ENCODE data around the gene DGKB.
A peak's percentile ranks its signal among the peaks of the same experiment; 100 is the strongest.

DGKB gene

DNA sequence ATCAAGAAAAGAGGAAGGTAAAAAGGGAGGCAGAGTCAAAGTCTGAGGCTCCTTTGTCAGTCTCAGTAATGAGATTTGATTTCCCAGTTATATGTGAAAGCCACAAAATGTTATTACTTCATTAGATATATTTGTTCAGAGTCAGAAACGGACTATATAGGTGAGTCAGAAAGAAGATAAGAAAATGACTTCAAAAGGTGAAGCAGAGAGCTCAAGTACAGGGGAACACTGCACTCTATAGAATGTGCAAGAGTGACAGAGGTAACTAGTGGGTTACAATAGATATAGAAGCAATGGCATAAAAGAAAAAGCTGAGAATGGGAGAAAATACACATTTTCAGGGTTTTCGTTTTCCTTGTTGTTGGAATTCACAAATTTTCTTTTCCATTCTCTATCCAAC, 43.3 kb downstream of the DGKB start:
- DNase-seq (ENCODE audit: low read depth), result no peak

DNA sequence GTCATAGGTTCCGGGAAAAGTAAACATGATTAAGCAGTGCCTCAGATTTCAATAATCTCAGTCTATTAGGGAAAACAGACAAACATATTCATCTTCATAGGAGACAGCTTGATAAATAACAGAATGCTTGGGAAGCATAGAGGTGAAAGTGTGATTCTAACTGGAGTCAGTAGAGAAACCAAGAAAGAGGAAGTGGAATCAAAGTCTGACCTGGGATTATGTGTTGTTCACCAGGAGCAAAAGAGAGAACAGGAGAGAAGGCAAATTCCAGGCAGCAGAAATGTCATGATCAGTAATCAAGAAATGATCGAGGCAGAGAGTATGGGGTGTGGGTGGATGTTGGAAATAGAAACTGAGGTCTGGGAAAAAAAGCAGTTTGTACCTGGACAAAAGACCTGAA, 43.7 kb downstream of the DGKB start:
- no peak for DNase-seq (ENCODE audit: low read depth)

GRCh38 chr7:14858410-14858809, 44.1 kb downstream of the DGKB start:
- DNase-seq (ENCODE audit: low read depth), result no peak

DNA sequence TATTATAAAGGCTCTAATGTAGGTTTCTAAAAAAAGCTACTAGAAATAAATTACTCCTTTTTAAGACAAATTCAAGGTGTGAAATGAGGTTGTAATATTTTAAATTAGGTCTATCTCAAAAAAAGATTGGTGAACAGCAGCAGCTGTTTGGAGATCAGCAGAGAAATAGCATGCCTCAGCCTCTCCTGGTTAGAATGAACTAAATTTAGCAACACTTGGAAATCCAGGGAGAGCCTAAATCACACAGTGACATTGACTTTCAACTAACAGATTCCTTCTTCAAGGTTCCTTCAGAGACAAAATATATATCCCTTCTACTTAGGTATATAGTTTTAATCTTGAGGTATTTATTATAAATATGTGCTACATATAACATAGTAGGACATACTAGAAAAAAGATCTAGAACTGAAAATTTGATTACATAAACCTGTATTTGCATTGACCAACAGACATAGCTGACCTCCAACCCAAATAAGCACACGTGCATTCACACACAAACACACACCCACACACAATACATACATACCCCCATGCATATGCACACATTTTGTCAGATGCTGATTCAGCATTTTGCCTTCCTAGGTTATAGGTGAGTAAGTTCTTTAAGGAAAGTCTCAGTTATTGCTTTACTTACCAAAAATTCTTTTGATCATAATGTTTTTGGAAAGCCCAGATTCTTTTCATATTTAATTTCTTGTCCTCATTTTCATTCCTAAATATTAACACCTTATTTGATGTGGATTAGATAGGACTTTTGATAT, 47.3 kb downstream of the DGKB start:
- no peak for DNase-seq (ENCODE audit: low read depth)

DNA sequence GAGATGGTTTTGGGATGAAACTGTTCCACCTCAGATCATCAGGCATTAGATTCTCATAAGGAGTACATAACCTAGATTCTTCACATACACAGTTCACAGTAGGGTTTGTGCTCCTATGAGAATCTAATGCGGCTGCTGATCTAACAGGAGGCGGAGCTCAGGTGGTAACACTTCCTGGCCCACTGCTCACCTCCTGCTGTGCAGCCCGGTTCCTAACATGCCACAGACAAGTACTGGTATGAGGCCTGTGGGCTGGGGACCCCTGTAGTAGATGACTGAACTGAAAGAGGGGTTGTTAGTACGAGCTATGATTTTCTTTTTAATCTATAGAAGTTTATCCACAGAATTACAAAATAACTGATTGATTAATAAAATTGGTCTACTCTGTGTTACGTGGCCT, 48.1 kb downstream of the DGKB start:
- DNase-seq (ENCODE audit: low read depth), result no peak

GRCh38 chr7:14851610-14852009, 50.9 kb downstream of the DGKB start:
- no peak for DNase-seq (ENCODE audit: low read depth)

DNA sequence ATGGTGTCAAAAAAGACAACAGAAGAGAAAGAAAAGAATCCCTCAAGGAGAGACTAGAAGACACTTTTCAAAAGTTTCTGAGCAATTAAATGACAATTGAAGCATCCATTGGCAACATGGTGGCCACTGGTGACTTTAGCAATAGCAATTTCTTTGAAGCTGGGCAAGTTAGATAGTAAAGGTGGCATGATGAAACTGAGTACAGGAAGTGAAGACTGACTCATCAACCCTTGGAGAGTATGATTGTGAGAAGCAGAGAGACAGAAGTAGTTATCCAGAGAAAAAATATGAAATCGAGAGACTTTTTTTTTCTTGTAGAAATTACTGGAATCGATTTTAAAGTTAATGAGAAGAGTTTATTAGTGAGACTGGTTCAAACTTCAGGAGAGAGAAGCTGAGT, 52.5 kb downstream of the DGKB start:
- no peak for DNase-seq (ENCODE audit: low read depth)

GRCh38 chr7:14846405-14846804, 56.1 kb downstream of the DGKB start:
- no peak for DNase-seq (ENCODE audit: low read depth)

DNA sequence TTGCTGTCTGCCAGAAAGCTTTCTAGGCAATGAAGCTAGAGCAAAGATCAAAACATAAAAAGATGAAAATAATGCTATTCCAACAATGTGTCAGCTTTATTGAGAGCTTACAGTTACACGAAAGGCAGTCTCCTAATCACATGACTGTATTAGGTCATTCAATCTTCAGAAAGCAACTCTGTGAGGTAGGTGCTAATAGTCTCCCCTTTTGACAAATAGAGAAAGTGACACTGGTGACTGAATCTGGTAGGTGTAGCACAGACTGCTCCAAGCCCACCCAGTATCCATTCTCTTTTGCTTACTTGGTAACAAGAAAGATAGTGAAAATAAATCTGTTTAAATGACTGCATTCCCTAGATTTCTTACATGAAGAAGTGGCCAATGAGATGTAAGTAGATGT, 58.8 kb downstream of the DGKB start:
- DNase-seq (ENCODE audit: low read depth), result no peak

GRCh38 chr7:14842523-14842922, 60.0 kb downstream of the DGKB start:
- DNase-seq (ENCODE audit: low read depth), result no peak

- no peak for DNase-seq (ENCODE audit: low read depth)
These were observed 60.7 kb downstream of the DGKB start for GRCh38 chr7:14841869-14842268.

GRCh38 chr7:14841086-14841485, 61.5 kb downstream of the DGKB start:
- no peak for DNase-seq (ENCODE audit: low read depth)

DNA sequence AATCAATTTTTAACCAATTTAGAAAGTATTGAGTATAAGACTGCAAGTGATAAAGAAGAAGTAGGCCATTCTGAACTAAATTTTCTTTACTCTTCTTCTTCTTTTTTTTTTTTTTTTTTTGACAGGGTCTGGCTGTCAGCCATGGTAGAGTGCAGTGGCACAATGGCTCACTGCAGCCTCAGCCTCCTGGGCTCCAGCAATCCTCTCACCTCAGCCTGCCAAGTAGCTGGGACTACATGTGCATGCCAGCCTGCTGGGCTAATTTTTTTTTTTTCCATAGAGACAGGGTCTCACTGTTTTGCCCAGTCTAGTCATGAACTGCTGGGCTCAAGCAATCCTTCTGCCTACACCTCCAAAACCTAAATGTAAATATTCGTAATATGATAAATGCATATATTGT, 63.2 kb downstream of the DGKB start:
- DNase-seq (ENCODE audit: low read depth), result no peak

DNA sequence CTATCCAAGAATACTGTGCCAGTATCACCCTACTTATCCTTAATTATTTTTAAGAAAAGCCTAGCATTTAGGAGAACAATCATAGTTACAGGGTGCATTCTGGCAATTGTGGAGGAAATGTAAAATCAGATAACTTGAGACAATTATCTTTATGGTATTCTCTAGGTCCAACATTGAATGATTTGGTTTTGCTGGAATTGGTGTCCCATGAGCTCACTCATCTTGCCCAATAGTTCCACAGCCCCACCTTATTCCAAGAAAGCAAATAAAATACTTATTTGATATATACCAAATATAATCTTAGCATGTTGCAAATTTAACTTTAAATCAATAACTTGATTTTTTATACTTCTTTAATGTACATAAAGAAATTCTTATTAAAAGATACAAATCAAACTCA, 65.3 kb downstream of the DGKB start:
- DNase-seq (ENCODE audit: low read depth), result no peak

DNA sequence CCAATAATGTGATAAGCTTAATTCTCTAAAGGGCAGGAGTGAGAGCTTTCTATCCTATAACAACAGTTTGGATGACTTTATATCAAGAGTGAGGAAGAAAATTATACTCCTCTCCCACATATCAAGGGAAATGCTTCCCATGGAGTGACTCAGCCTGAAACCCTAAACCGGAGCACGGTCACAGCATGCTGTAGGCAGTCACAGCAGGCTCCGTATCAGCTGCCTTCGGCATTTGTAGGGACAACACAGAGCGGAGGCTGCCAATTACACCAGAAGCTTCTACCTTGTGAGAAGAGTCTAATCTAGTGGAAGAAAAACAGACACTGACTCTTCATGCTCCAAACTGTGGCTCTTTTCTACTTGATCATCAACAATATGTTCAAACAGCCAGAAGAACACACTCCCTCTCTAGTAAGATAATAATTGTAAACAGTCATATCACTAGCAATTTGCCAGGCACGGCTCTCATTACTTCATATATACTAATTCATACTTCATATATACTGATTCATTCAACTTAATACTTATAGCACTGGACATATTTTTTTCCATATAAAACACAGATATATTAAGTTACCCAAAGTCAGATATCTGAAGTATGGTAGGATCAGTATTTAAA, 65.9 kb downstream of the DGKB start:
- peak; percentile 53 for DNase-seq (ENCODE audit: low read depth)

DNA sequence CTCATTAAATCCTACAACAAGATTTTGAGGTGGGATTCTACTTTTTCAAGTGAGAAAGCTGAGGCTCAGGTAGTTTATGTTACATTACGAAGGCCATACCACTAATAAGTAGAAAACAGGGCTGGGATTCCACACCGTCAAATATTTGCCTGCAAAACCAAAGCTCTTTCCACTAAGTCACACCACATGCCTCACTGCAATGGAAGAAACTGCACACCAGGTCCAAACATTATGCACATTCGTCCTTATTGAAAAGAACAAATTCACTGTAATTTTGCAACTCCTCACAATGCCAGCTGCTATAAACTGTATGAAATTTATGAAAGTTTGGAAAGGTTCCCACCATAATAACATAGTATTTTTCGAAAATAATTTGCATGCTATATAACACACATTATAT, 66.5 kb downstream of the DGKB start:
- no peak for DNase-seq (ENCODE audit: low read depth)

GRCh38 chr7:14835384-14835783, 67.2 kb downstream of the DGKB start:
- DNase-seq (ENCODE audit: low read depth), result no peak

GRCh38 chr7:14834883-14835282, 67.7 kb downstream of the DGKB start:
- DNase-seq (ENCODE audit: low read depth), result no peak

- DNase-seq (ENCODE audit: low read depth), result peak; percentile 77
These were observed 68.1 kb downstream of the DGKB start for GRCh38 chr7:14834456-14834855.

DNA sequence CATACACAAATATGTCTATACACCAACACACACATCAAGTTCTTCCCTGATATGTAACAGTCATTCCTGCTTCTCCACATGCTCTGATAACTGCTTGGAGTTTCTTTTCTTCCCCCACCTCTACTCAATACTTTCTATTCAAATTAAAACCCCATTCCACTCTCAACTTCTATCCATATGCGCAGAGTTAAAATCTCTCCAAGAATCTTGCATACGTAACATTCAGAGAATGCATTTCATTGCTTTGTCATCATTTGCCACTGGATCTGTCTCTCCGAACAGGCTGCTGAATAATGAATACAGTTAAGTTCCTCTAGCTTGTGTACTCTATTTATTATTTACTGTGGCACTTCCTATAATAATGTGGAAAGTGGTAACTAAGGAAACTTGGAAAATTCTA, 68.8 kb downstream of the DGKB start:
- no peak for DNase-seq (ENCODE audit: low read depth)

DNA sequence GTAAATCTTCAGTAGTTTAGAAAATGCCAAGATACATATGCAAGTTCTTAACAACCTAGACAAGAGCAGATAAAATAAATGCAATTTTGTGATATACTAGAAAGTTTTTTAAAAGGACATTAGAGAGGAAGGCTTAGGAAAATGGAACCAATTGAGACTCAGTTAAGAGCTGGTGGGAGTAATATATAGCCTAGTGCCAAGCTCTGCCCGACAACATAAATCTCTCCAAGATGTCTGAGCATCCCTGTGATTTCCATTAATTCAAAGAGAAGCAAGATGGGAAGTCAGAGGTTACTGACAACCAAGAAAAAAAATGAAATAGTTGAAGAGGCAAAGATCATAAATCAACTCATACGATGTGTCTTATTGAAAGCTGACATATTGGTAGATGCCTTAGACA, 74.5 kb downstream of the DGKB start:
- DNase-seq (ENCODE audit: low read depth), result no peak

DNA sequence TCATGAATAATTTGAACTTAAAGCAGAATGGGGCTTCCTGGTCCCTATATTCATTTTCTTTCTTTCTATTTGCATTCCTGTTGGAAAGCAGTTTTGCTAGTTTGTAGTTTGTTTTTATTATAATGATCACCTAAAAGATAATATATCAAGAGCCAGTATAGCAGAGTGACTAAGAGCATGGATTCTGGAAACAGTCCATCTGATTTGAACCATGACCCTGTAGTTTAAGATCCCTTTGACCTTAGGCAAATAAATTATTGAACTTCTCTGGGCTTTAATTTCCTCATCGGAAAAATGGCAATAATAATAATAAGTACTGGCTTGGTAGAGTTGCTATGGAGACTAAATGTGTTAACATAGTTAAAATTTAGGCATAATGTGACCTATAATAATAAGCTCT, 76.1 kb downstream of the DGKB start:
- no peak for DNase-seq (ENCODE audit: low read depth)

DNA sequence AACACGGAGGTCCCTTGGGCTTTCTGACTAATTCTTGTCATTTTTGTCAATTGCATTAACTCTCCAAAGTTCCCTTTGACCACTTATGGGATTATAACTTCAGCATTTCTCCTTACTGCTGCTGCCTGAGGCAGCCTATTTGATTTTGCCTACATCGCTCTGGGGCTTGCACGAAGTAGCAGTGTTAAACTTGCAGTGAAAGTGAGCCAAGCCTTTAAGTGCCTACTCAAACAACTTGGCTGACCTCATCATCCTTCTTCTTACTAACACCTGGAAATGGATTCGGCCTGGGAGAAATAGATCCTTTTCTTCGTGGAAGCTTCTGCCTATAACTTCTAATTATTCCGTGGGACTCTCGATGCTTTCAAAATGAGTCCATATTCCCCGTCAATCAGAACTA, 76.6 kb downstream of the DGKB start:
- no peak for DNase-seq (ENCODE audit: low read depth)

DNA sequence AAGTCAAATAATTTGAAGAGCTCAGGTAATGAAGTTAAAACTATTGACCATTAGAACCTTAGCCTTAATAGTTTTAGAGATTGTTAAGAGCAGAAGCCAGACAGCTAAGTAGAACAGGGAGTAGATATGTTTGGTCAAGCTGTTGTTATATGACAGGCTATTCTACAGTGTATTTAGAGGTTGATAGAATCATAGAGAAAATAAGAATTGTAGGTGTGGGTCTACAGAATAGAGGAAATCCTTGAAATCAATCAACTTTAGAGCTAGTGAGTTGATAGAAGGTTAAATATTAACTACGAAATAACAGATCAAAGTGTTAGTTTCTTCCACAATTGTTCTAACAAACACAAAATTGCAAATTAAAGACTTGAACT, 80.1 kb downstream of the DGKB start:
- no peak for DNase-seq (ENCODE audit: low read depth)

Measured in stromal cell of bone marrow (primary cell).